ENCODE data around the gene TDRD6.

The TDRD6 gene

DNA sequence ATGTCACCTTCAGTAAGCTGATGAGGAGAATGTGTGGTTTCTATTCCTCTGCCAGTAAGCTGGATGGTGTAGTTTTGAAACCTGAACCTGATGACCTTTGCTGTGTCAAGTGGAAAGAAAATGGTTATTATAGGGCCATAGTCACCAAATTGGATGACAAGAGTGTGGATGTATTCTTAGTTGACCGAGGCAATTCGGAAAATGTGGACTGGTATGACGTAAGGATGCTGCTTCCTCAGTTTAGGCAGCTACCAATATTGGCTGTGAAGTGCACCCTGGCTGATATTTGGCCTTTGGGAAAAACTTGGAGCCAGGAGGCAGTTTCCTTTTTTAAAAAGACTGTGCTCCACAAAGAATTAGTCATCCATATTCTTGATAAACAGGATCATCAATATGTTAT, 2.0 kb downstream of the TDRD6 start:
- no peaks in the 10 kb centered on the region for H3K4me1 ChIP-seq (ENCODE audit: low read length)
- H3K4me2 ChIP-seq (ENCODE audit: low read length) = no peak overlapping the region
- peaks cover 26% of the 10 kb centered on the region for H3K27me3 ChIP-seq (ENCODE audit: low read depth, low read length)
- H3K4me3 ChIP-seq (ENCODE audit: low read length) = no peak overlapping the region
- no peaks in the 10 kb centered on the region for H3K79me2 ChIP-seq (ENCODE audit: low read length)
- H3K36me3 ChIP-seq (replicated peaks; ENCODE audit: low read depth, low read length) = no peaks in the 10 kb centered on the region
- TF ChIP-seq, protein P1, sequence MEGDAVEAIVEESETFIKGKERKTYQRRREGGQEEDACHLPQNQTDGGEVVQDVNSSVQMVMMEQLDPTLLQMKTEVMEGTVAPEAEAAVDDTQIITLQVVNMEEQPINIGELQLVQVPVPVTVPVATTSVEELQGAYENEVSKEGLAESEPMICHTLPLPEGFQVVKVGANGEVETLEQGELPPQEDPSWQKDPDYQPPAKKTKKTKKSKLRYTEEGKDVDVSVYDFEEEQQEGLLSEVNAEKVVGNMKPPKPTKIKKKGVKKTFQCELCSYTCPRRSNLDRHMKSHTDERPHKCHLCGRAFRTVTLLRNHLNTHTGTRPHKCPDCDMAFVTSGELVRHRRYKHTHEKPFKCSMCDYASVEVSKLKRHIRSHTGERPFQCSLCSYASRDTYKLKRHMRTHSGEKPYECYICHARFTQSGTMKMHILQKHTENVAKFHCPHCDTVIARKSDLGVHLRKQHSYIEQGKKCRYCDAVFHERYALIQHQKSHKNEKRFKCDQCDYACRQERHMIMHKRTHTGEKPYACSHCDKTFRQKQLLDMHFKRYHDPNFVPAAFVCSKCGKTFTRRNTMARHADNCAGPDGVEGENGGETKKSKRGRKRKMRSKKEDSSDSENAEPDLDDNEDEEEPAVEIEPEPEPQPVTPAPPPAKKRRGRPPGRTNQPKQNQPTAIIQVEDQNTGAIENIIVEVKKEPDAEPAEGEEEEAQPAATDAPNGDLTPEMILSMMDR (IDR thresholded peaks at IDR 0.05; ENCODE audit: low read depth, low read length) = no peak
- TF ChIP-seq EZH2phosphoT487 (IDR thresholded peaks at IDR 0.05; ENCODE audit: low read depth) = no peak
- no peak overlapping the region for H2AFZ ChIP-seq (ENCODE audit: low read depth, low read length)
- H3K27ac ChIP-seq (ENCODE audit: low read length) = no peak overlapping the region
- H3K9ac ChIP-seq (ENCODE audit: low read length) = no peak overlapping the region
- no peaks in the 10 kb centered on the region for H4K20me1 ChIP-seq (ENCODE audit: insufficient read depth, low read length)
- no peaks in the 10 kb centered on the region for H3K9me3 ChIP-seq (ENCODE audit: insufficient read depth, low read length)

DNA sequence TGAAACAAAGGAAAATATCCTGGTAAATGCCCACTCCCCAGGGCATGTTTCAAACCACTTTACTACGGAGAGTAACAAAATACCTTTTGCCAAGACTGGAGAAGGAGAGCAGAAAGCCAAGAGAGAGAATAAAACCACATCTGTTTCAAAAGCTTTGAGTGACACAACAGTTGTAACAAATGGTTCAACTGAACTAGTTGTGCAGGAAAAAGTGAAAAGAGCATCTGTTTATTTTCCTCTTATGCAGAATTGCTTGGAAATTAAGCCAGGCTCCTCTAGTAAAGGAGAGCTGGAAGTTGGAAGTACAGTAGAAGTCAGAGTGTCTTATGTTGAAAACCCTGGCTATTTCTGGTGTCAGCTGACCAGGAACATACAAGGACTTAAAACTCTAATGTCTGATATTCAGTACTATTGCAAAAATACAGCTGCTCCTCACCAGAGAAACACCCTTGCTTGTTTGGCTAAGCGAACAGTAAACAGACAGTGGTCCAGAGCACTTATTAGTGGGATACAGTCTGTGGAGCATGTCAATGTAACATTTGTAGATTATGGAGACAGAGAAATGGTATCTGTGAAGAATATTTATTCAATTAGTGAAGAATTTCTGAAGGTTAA, 2.6 kb downstream of the TDRD6 start:
- no peaks in the 10 kb centered on the region for H3K9me3 ChIP-seq (ENCODE audit: insufficient read depth, low read length)
- H2AFZ ChIP-seq (ENCODE audit: low read depth, low read length) = no peak overlapping the region
- peaks cover 26% of the 10 kb centered on the region for H3K27me3 ChIP-seq (ENCODE audit: low read depth, low read length)
- H3K9ac ChIP-seq (ENCODE audit: low read length) = no peak overlapping the region
- H3K4me3 ChIP-seq (ENCODE audit: low read length) = no peak overlapping the region
- no peaks in the 10 kb centered on the region for H3K79me2 ChIP-seq (ENCODE audit: low read length)
- H3K4me2 ChIP-seq (ENCODE audit: low read length) = no peak overlapping the region
- H3K27ac ChIP-seq (ENCODE audit: low read length) = no peak overlapping the region
- TF ChIP-seq, protein P1 (IDR thresholded peaks at IDR 0.05; ENCODE audit: low read depth, low read length) = no peak
- TF ChIP-seq EZH2phosphoT487 (IDR thresholded peaks at IDR 0.05; ENCODE audit: low read depth) = no peak
- no peaks in the 10 kb centered on the region for H3K4me1 ChIP-seq (ENCODE audit: low read length)
- H4K20me1 ChIP-seq (ENCODE audit: insufficient read depth, low read length) = no peaks in the 10 kb centered on the region
- H3K36me3 ChIP-seq (replicated peaks; ENCODE audit: low read depth, low read length) = no peaks in the 10 kb centered on the region

DNA sequence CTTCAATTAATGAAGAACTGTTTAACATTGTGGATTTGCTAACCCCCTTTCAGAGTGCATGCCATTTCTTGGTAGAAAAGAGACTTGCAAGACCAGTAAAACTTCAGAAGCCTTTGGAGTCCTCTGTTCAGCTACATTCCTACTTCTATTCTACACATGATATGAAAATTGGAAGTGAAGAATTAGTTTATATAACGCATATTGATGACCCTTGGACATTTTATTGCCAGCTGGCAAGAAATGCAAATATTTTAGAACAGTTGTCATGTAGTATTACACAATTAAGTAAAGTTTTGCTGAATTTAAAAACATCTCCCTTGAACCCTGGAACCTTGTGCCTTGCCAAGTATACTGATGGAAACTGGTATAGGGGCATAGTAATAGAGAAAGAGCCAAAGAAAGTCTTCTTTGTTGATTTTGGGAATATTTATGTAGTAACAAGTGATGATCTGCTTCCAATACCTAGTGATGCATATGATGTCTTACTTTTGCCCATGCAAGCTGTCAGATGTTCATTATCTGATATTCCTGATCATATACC, 3.3 kb downstream of the TDRD6 start:
- no peak overlapping the region for H3K4me3 ChIP-seq (ENCODE audit: low read length)
- no peaks in the 10 kb centered on the region for H3K79me2 ChIP-seq (ENCODE audit: low read length)
- peaks cover 29% of the 10 kb centered on the region for H3K27me3 ChIP-seq (ENCODE audit: low read depth, low read length)
- no peak overlapping the region for H3K4me2 ChIP-seq (ENCODE audit: low read length)
- H3K36me3 ChIP-seq (replicated peaks; ENCODE audit: low read depth, low read length) = no peaks in the 10 kb centered on the region
- H3K9ac ChIP-seq (ENCODE audit: low read length) = no peak overlapping the region
- no peaks in the 10 kb centered on the region for H3K4me1 ChIP-seq (ENCODE audit: low read length)
- TF ChIP-seq, protein P1 (IDR thresholded peaks at IDR 0.05; ENCODE audit: low read depth, low read length) = no peak
- no peak for TF ChIP-seq EZH2phosphoT487 (IDR thresholded peaks at IDR 0.05; ENCODE audit: low read depth)
- H4K20me1 ChIP-seq (ENCODE audit: insufficient read depth, low read length) = no peaks in the 10 kb centered on the region
- H3K27ac ChIP-seq (ENCODE audit: low read length) = no peak overlapping the region
- H3K9me3 ChIP-seq (ENCODE audit: insufficient read depth, low read length) = no peaks in the 10 kb centered on the region
- H2AFZ ChIP-seq (ENCODE audit: low read depth, low read length) = no peak overlapping the region

DNA sequence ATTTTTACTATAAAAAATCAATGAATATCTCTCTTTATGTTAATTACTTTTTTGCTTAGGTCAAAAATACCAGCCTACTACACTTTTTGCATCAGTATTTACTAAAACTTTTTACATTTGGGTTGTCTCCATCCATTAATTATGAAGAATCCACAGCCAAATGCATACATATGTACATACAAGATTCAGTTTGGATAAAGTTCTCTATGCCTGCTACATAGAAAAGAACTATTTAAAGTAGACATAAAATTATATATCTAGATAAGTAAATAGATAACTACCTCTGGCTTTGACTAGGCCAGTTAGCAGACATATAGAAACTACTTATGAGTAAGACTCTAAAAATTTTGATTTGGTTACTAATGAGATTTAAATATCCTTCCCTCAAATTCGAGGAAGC, 12.3 kb downstream of the TDRD6 start:
- no peaks in the 10 kb centered on the region for H3K79me2 ChIP-seq (ENCODE audit: low read length)
- no peak for TF ChIP-seq EZH2phosphoT487 (IDR thresholded peaks at IDR 0.05; ENCODE audit: low read depth)
- TF ChIP-seq, protein P1 (IDR thresholded peaks at IDR 0.05; ENCODE audit: low read depth, low read length) = no peak
- peaks cover 22% of the 10 kb centered on the region for H3K4me1 ChIP-seq (ENCODE audit: low read length)
- no peaks in the 10 kb centered on the region for H4K20me1 ChIP-seq (ENCODE audit: insufficient read depth, low read length)
- peaks cover 27% of the 10 kb centered on the region for H3K27me3 ChIP-seq (ENCODE audit: low read depth, low read length)
- H3K9me3 ChIP-seq (ENCODE audit: insufficient read depth, low read length) = no peaks in the 10 kb centered on the region
- H3K27ac ChIP-seq (ENCODE audit: low read length) = no peak overlapping the region
- no peak overlapping the region for H3K4me3 ChIP-seq (ENCODE audit: low read length)
- peak overlapping the region; percentile 36 for H3K4me2 ChIP-seq (ENCODE audit: low read length)
- no peak overlapping the region for H3K9ac ChIP-seq (ENCODE audit: low read length)
- no peaks in the 10 kb centered on the region for H3K36me3 ChIP-seq (replicated peaks; ENCODE audit: low read depth, low read length)
- no peak overlapping the region for H2AFZ ChIP-seq (ENCODE audit: low read depth, low read length)
